Neural progenitor cell (in vitro differentiated cells): Measurements from ENCODE around the gene PRICKLE1.

Experiments used
- EZH2 ChIP-seq: fragments of 200-600 bp; sonication (generic); IDR thresholded peaks from 2 replicates; pipeline ENCODE4 v1.6.1; 2017; ENCODE audit warnings: antibody characterized with exemption, mild to moderate bottlenecking, moderate library complexity
- EZH2phosphoT487 ChIP-seq: fragments of 200-600 bp; sonication (generic); IDR thresholded peaks from 2 replicates; pipeline ENCODE4 v1.6.1; 2017; ENCODE audit warnings: antibody characterized with exemption
- TF ChIP-seq, protein P1 (sequence below): fragments of 200-600 bp; sonication (generic); IDR thresholded peaks from 2 replicates; pipeline ENCODE4 v1.5.1; 2017; ENCODE audit warnings: antibody characterized with exemption, mild to moderate bottlenecking

- TF ChIP-seq, protein P1, sequence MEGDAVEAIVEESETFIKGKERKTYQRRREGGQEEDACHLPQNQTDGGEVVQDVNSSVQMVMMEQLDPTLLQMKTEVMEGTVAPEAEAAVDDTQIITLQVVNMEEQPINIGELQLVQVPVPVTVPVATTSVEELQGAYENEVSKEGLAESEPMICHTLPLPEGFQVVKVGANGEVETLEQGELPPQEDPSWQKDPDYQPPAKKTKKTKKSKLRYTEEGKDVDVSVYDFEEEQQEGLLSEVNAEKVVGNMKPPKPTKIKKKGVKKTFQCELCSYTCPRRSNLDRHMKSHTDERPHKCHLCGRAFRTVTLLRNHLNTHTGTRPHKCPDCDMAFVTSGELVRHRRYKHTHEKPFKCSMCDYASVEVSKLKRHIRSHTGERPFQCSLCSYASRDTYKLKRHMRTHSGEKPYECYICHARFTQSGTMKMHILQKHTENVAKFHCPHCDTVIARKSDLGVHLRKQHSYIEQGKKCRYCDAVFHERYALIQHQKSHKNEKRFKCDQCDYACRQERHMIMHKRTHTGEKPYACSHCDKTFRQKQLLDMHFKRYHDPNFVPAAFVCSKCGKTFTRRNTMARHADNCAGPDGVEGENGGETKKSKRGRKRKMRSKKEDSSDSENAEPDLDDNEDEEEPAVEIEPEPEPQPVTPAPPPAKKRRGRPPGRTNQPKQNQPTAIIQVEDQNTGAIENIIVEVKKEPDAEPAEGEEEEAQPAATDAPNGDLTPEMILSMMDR: no peak
- TF ChIP-seq EZH2 (no peak), EZH2phosphoT487 (no peak)
Observed at GRCh38 chr12:42446761-42447160, 142.8 kb downstream of the PRICKLE1 start.
